Activated B cell treated with CpG ODN at 0.5 μM for 24 hours (primary cell): ENCODE measurements around the gene CDH1. TPM values are rescaled to one million over a fixed set of nuclear protein-coding genes. Genes with fewer than 3 reads are reported as not detected.

Experiments
- ATAC-seq: fragments of 200-7000 bp; cut with Tn5 transposase; one replicate; pipeline ENCODE4 v1.10.0; 2021; ENCODE audit warnings: low read depth, mild to moderate bottlenecking, moderate library complexity
- CTCF ChIA-PET: fragments of 350-600 bp; sonication (Branson Sonifier 250); formaldehyde crosslinking; loops from one replicate; lab custom pipeline; 2021; ENCODE audit warnings: antibody characterized with exemption; lab: Charles Lee
- POLR2A ChIA-PET: fragments of 350-600 bp; sonication (Branson Sonifier 250); formaldehyde crosslinking; loops from one replicate; lab custom pipeline; 2021; ENCODE audit warnings: antibody characterized with exemption; lab: Charles Lee
- DNase-seq: peaks from one replicate; pipeline ENCODE4 v3.0.0; 2022
- H3K27ac Mint-ChIP-seq: one replicate; pipeline ENCODE4 v1.8.0; 2020; ENCODE audit warnings: mixed read lengths
- H3K27me3 Mint-ChIP-seq: one replicate; pipeline ENCODE4 v1.8.0; 2021; ENCODE audit warnings: mixed read lengths
- H3K36me3 Mint-ChIP-seq: one replicate; pipeline ENCODE4 v1.8.0; 2021; ENCODE audit warnings: low read depth, mixed read lengths
- H3K4me1 Mint-ChIP-seq: one replicate; pipeline ENCODE4 v1.8.0; 2021; ENCODE audit warnings: mixed read lengths
- H3K4me3 Mint-ChIP-seq: one replicate; pipeline ENCODE4 v1.8.0; 2020; ENCODE audit warnings: mild to moderate bottlenecking, mixed read lengths
- H3K9me3 Mint-ChIP-seq: one replicate; pipeline ENCODE4 v1.8.0; 2020; ENCODE audit warnings: mixed read lengths
- intact Hi-C: fragments of 100-400 bp; cut with micrococcal nuclease; formaldehyde crosslinking; loops from one replicate; pipeline ENCODE4 v1.15.1; 2024
- total RNA-seq: library from RNA; stranded (reverse); gene quantifications from 2 replicates; pipeline ENCODE4 v1.2.3, GENCODE V29; 2022
- TF ChIP-seq, protein P1 (sequence below): fragments of 200-600 bp; IDR thresholded peaks from one replicate; pipeline ENCODE4 v1.8.0; 2022; ENCODE audit warnings: antibody characterized with exemption, mild to moderate bottlenecking

Gene CDH1
- total RNA-seq, 1 donor from 2014 or later = 8.2 TPM

GRCh38 chr16:68751160-68751559 lies 14.1 kb downstream of the CDH1 start:
- peaks cover 18% of the 10 kb centered on the region for H3K4me1 Mint-ChIP-seq
- POLR2A ChIA-PET = interaction anchor here (0.6 kb wide), 1 partner anchor 323 kb away, joined by 3 read pairs; no protein-coding TSS in a partner anchor
- CTCF ChIA-PET = no interaction called here

DNA sequence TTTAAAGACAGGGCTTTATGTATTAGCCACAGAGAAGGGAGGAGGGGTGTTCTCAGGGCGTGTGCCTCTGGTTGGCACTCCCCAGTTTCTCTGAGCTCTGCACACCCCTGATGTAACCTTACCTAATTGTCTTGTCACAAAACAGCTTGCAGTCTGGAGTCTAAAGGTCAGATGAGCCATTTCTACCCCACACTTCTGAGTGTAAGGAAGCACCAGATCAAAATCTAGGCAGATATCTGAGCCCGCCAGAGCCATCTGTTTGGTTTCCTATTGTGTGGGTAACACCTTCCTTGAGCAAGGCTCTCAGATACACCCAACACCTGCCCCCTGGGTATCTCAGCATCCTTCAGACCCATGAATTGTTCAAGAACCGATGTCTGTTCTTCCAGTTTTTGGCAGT lies 15.5 kb downstream of the CDH1 start:
- peaks cover 4% of the 10 kb centered on the region for H3K27me3 Mint-ChIP-seq
- intact Hi-C loops = no loop called here
- H3K4me3 Mint-ChIP-seq = no peak overlapping the region
- TF ChIP-seq, protein P1, sequence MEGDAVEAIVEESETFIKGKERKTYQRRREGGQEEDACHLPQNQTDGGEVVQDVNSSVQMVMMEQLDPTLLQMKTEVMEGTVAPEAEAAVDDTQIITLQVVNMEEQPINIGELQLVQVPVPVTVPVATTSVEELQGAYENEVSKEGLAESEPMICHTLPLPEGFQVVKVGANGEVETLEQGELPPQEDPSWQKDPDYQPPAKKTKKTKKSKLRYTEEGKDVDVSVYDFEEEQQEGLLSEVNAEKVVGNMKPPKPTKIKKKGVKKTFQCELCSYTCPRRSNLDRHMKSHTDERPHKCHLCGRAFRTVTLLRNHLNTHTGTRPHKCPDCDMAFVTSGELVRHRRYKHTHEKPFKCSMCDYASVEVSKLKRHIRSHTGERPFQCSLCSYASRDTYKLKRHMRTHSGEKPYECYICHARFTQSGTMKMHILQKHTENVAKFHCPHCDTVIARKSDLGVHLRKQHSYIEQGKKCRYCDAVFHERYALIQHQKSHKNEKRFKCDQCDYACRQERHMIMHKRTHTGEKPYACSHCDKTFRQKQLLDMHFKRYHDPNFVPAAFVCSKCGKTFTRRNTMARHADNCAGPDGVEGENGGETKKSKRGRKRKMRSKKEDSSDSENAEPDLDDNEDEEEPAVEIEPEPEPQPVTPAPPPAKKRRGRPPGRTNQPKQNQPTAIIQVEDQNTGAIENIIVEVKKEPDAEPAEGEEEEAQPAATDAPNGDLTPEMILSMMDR = no peak
- ATAC-seq = no peak
- POLR2A ChIA-PET = interaction anchor here (1.0 to 1.2 kb wide), 2 partner anchors 12 to 32 kb away, joined by 4 read pairs; no protein-coding TSS in a partner anchor
- peaks cover 33% of the 10 kb centered on the region for H3K4me1 Mint-ChIP-seq
- CTCF ChIA-PET = no interaction called here
- DNase-seq = no peak
- no peaks in the 10 kb centered on the region for H3K36me3 Mint-ChIP-seq
- H3K9me3 Mint-ChIP-seq = no peaks in the 10 kb centered on the region
- H3K27ac Mint-ChIP-seq = peak overlapping the region; percentile 24

More at GRCh38 chr16:68751160-68751559, 14.1 kb downstream of the CDH1 start:
- DNase-seq (no peak), ATAC-seq (no peak)
- no peaks in the 10 kb centered on the region for H3K36me3 Mint-ChIP-seq
- TF ChIP-seq, protein P1 = no peak
- H3K27ac Mint-ChIP-seq = no peak overlapping the region
- intact Hi-C loops = no loop called here
- peaks cover 4% of the 10 kb centered on the region for H3K27me3 Mint-ChIP-seq
- no peak overlapping the region for H3K4me3 Mint-ChIP-seq
- no peaks in the 10 kb centered on the region for H3K9me3 Mint-ChIP-seq

DNA sequence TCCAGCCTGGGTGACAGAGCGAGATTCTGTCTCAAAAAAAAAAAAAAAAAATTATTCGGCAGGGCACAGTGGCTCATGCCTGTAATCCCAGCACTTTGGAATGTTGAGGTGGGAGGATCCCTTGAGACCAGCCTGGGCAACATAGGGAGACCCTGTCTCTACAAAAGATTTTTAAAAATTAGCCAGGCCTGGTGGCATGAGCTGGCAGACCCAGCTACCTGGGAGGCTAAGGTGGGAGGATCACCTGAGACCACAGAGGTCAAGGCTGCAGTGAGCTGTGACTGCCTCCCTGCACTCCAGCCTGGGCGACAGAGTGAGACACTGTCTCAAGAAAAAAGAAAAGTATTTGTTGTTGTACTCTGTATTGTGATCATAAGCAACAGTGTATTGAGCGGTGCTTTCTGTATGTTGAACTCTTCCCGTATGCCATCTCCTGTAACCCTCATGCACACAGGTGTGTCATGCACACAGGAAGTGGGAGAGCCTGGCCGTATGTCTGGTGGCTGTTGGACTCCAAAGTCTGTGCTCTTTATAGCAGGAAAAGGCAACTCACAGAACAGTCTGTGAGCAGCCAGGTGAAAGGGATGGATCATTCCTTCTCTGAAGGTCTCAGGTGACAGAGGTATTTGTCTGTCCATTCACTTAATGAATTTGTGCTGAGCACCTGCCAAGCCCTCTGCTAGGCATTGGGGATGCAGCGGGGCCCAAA lies 17.1 kb downstream of the CDH1 start:
- peak overlapping the region; percentile 41 for H3K27ac Mint-ChIP-seq
- H3K9me3 Mint-ChIP-seq = no peaks in the 10 kb centered on the region
- ChIA-PET CTCF (no interaction called here), POLR2A (interaction anchor here (0.5 to 0.6 kb wide), 2 partner anchors 38 to 765 kb away, joined by 3 to 9 read pairs; no protein-coding TSS in a partner anchor)
- intact Hi-C loops = no loop called here
- peaks cover 41% of the 10 kb centered on the region for H3K4me1 Mint-ChIP-seq
- peaks cover 4% of the 10 kb centered on the region for H3K27me3 Mint-ChIP-seq
- DNase-seq = no peak
- H3K4me3 Mint-ChIP-seq = no peak overlapping the region
- no peak for ATAC-seq
- TF ChIP-seq, protein P1 = no peak
- H3K36me3 Mint-ChIP-seq = no peaks in the 10 kb centered on the region

DNA sequence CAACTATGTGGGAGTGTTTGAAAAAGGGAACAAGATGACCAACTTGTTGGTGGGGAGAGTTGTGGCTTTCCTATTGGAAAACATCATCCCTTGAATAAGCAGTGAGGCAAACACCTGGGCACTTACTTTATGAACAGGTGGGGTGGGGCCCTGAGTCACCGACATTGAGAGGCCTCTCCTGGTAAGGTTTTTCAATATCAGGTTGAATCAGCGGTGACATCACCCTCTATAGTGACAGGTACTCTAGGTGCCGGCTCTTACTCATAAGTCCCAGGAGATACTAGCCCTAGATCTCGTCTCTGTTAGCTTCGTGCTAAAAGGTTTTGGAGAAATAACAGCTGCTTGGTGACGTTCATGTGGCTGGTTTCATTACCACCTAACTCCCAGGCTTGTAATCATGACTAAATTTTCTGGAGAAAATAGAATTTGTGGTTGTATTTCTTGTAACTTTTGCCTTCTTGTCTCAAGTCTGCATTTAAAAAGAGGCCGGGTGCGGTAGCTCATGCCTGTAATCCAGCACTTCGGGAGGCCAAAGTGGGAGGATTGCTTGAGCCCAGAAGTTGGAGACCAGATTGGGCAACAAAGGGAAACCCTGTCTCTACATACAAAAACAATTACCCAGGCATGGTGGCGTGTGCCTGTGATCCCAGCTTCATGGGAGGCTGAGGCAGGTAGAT lies 19.3 kb downstream of the CDH1 start:
- H3K36me3 Mint-ChIP-seq = no peaks in the 10 kb centered on the region
- CTCF ChIA-PET = interaction anchor here (0.7 to 1.5 kb wide), 5 partner anchors 43 to 166 kb away, joined by 3 to 8 read pairs (median 3); no protein-coding TSS in a partner anchor
- no peaks in the 10 kb centered on the region for H3K27me3 Mint-ChIP-seq
- intact Hi-C loops = loop anchor here (1.0 kb wide), 3 partner anchors 14 to 52 kb away; no protein-coding TSS in a partner anchor
- ATAC-seq (peak; percentile 79), DNase-seq (peak; percentile 40)
- no peaks in the 10 kb centered on the region for H3K9me3 Mint-ChIP-seq
- POLR2A ChIA-PET = interaction anchor here (0.7 to 2.1 kb wide), 16 partner anchors 9 to 376 kb away, joined by 3 to 37 read pairs (median 6); partner anchors contain the start of genes CDH1, CHTF8, TANGO6 and UTP4
- TF ChIP-seq, protein P1 = no peak
- peak overlapping the region; percentile 71 for H3K4me3 Mint-ChIP-seq
- peaks cover 51% of the 10 kb centered on the region for H3K4me1 Mint-ChIP-seq
- H3K27ac Mint-ChIP-seq = peak overlapping the region; percentile 98
